Mesodermal cell (in vitro differentiated cells): ENCODE measurements around the gene BCAS1.

Experiments used
- H3K27ac ChIP-seq: 2 replicates; pipeline ENCODE4 v1.7.0; 2013; ENCODE audit warnings: mild to moderate bottlenecking, low read depth, low read length, moderate library complexity; ENCODE audit not compliant: severe bottlenecking
- H3K36me3 ChIP-seq: 2 replicates; pipeline ENCODE4 v1.7.1; 2013; ENCODE audit warnings: mild to moderate bottlenecking, low read length, moderate library complexity; ENCODE audit not compliant: control insufficient read depth, insufficient read depth
- H3K4me1 ChIP-seq: one replicate; pipeline ENCODE4 v1.7.1; 2013; ENCODE audit warnings: mild to moderate bottlenecking, low read length; ENCODE audit not compliant: insufficient read depth, control insufficient read depth, poor library complexity, severe bottlenecking
- H3K4me3 ChIP-seq: 2 replicates; pipeline ENCODE4 v1.7.0; 2013; ENCODE audit warnings: low read length, control low read depth, mild to moderate bottlenecking; ENCODE audit not compliant: insufficient read depth, poor library complexity, severe bottlenecking; ENCODE audit errors: extremely low read depth
- H3K9me3 ChIP-seq: 2 replicates; pipeline ENCODE4 v1.7.1; 2013; ENCODE audit warnings: mild to moderate bottlenecking, low read length, moderate library complexity; ENCODE audit not compliant: control insufficient read depth
- WGBS, 2 experiments: methylation state at CpG; one replicate each; pipeline ENCODE4 v1.1.5; 2013; ENCODE audit warnings: missing lambda C conversion rate in 2 of 2; ENCODE audit not compliant: insufficient coverage in 2 of 2; 5-methylcytosine and 5-hydroxymethylcytosine counted together

Gene BCAS1

DNA sequence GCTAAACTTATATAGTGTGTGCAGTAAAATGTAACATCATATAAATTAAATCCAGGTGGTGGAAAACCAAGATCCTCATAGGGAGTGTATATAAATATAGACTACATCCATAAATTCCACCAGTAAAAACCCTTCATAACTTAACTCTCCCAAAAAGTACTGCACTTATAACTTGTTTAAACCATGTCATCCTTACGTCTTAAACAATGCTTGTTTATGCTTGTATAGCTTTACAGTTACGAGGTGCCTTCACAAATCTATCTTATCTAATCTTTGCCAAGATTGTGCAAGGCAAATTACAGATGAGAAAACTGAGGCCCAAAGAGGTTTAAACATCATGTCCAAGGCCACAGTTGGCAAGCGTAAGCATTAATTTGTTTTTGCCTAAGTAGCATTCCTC, 71.3 kb downstream of the BCAS1 start:
- Histone ChIP-seq H3K4me3 (no peak overlapping the region), H3K36me3 (no peaks in the 10 kb centered on the region), H3K9me3 (peaks cover 11% of the 10 kb centered on the region), H3K4me1 (no peaks in the 10 kb centered on the region), H3K27ac (no peak overlapping the region)
- WGBS, 2 experiments, result 83 to 84% methylated on average over 2 to 3 of the region's 3 CpGs

DNA sequence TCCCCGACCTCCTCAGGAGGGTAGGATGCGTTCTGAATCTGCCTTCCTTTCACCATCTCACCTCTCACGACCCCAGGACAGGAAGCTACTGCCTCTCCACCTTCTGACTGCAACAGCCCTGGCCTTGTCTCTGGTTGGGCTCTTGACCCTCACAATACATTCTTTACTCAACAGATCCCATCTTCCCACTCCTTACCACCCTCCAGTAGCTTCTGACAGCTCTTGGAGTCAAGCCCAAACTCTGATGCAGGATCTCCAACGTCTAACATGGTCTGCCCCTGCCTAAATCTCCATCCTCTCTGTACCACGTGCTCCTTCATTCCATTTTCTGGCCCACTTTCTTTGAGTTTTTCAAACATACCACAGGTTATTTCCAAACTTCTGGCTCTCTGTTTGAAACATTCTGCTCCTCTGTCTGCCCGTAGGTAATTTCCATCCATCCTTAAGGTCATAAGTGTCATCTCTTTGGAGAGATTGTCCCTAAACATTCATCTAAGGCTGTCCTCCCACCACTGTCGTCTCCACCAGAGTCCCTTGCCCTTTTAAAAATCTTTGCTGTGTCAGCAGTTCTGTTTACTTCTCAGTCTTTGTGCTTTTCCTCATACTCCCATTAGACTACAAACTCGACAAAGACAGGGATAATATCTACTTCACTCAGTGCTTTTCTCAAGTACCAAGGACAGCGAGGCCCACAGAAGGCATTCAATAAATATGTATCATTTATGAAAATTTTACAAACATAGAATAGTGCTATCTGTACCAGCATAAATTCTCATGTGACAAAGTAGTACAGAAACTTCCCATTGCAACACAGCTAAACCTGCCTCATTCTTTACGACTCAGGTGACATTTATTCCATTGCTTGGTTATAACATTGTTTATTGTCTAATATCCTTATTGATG, 73.6 kb downstream of the BCAS1 start:
- Histone ChIP-seq H3K9me3 (peaks cover 6% of the 10 kb centered on the region), H3K36me3 (no peaks in the 10 kb centered on the region), H3K4me1 (no peaks in the 10 kb centered on the region), H3K27ac (no peak overlapping the region), H3K4me3 (no peak overlapping the region)
- 93 to 95% methylated on average over 5 to 6 of the region's 10 CpGs for WGBS, 2 experiments

DNA sequence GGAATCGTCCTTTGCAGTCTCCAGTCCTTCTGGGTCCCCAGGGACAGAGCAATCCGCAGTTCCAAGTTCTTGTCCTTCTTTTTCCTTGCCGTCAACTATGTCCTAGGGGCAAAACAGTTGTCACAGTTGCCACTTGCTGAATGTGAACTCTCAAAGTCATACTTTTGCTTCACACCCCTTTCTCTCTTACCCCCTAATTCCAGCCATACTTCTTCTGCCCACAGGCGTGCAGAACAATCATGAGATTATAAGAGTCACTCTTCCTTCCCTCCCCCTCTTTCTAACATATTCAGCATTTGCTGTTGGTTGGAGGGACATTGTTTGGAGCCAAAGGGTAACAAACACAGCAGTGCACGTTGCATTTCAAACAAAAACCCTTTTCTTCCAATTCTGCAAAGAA, 74.4 kb downstream of the BCAS1 start:
- no peak overlapping the region for H3K4me3 ChIP-seq
- no peak overlapping the region for H3K27ac ChIP-seq
- no peaks in the 10 kb centered on the region for H3K36me3 ChIP-seq
- no peaks in the 10 kb centered on the region for H3K9me3 ChIP-seq
- 84 to 91% methylated on average over 3 of the region's 5 CpGs for WGBS, 2 experiments
- H3K4me1 ChIP-seq, result no peaks in the 10 kb centered on the region

DNA sequence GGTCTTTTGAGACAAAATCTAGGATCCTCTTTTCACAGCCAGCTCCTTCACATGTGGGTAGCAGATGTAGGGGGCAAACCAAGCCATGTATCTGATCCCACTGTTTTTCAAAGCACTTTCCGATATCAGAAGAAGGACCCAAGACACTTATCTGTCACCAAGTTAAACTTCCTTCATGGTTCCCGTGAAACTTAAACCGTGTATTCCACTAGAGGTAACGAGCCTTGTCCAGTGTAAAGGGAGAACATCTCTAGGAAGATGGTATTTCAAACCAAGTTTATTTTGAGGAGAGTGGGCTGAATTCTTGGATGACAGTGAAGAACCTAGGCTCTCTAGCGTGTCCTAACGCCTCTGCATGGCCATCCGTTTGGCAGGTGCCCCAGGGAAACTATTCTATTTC, 76.3 kb downstream of the BCAS1 start:
- no peaks in the 10 kb centered on the region for H3K9me3 ChIP-seq
- no peak overlapping the region for H3K27ac ChIP-seq
- no peaks in the 10 kb centered on the region for H3K4me1 ChIP-seq
- no peak overlapping the region for H3K4me3 ChIP-seq
- WGBS, 2 experiments, result 93 to 100% methylated on average over 3 to 4 of the region's 7 CpGs
- H3K36me3 ChIP-seq, result no peaks in the 10 kb centered on the region

DNA sequence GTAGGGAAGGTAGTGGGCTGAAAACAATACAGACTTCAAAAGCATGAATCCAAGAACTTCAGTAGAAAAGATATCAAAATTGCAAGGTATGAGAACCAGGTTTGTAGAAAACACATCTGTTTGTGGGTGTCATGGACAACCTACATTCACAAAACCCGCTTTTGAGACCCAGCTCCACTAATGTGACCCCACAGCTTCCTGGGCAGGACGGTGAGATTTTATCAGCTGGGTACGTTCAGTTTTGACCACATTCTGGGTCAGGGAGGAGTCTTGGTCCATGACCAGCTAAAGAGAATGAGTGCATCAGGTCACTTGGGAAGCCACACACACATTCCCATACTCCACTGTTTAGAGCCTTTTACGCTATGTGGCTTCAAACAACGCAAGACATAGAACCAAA, 77.1 kb downstream of the BCAS1 start:
- no peaks in the 10 kb centered on the region for H3K4me1 ChIP-seq

DNA sequence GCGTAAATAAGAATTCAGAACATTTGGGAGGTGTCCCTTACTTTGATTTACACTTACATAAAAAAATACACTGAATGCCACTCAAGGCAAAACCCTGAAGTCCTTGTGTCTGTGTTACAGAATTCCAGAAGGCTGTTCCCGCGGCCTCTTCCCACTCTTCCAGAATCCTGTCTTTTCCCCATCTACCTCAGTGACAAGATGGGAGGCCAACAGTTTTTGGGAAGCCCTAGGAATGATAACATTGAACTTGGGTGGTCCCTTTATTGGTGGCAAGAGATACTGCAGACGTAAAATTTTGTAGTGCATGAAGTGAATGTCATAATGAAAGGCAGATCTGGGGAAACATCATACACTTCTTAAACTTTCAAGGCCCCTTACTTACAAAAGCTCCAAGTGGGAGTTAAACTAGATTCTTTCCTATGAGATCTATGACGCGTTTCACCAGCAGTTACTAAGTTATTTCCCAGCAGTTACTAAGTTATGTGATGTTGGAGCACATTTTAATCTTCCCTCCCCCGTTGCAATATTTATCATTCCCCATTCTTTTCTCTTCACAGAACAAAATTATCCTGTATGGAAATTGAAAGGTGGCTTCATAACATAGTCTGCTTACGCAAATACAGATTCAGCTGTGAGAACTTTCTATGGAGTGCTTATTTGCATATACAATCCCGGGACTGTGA, 79.5 kb downstream of the BCAS1 start:
- H3K27ac ChIP-seq, result no peak overlapping the region
- H3K4me3 ChIP-seq, result no peak overlapping the region
- 81 to 93% methylated on average over 3 to 4 of the region's 9 CpGs for WGBS, 2 experiments
- no peaks in the 10 kb centered on the region for H3K36me3 ChIP-seq
- H3K9me3 ChIP-seq, result no peaks in the 10 kb centered on the region
- no peaks in the 10 kb centered on the region for H3K4me1 ChIP-seq

More for the DNA sequence above, 77.1 kb downstream of the BCAS1 start:
- no peaks in the 10 kb centered on the region for H3K9me3 ChIP-seq
- no peak overlapping the region for H3K27ac ChIP-seq
- no peak overlapping the region for H3K4me3 ChIP-seq
- WGBS, 2 experiments, result 72 to 84% methylated on average over 2 to 3 of the region's 5 CpGs
- no peaks in the 10 kb centered on the region for H3K36me3 ChIP-seq

DNA sequence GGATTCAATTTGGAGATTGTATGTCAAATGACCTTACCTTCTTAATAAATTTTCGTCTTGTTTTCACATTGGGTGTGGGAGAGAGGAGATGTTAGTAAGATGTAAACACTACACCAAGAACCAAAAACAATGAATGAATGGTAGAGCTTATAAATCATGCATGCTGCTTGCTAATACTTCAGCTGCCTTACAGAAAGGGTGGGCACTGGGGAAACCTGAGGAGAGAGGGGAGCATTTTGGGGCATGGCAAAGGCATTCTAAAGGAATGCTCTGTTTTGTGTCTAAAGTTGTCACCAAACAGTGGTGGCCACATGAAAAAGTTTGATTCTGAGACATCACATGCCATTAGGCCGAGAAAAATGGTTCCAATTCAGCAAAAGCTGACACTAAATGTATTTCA, 80.4 kb downstream of the BCAS1 start:
- no peak overlapping the region for H3K27ac ChIP-seq
- no peaks in the 10 kb centered on the region for H3K36me3 ChIP-seq
- H3K4me3 ChIP-seq, result no peak overlapping the region
- H3K4me1 ChIP-seq, result no peaks in the 10 kb centered on the region
- H3K9me3 ChIP-seq, result no peaks in the 10 kb centered on the region
- WGBS, 2 experiments, result no CpG with 5 or more reads among the region's 2 CpGs

DNA sequence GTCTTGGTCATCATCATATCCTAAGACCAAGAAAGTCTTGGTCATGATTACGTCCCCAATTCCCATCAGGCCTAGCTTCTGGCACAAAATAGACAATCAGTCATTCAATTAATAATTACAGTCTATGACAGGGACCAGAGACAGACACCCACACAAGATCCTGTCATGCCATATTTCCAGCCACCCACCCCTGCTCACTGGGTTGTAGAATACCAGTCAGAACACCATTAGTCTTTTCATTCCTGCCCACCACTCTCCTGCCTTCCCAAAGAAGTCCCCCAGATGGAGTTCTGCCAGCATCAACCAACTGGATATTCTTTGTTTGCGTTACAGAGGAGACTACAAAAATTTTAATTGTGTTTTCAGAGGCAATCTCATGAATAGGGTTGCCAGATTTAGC, 81.0 kb downstream of the BCAS1 start:
- Histone ChIP-seq H3K27ac (no peak overlapping the region), H3K4me3 (no peak overlapping the region), H3K4me1 (no peaks in the 10 kb centered on the region), H3K36me3 (no peaks in the 10 kb centered on the region), H3K9me3 (no peaks in the 10 kb centered on the region)
- whole genome bisulfite sequencing, 2 experiments, result 86 to 100% methylated on average over 1 of the region's 2 CpGs

DNA sequence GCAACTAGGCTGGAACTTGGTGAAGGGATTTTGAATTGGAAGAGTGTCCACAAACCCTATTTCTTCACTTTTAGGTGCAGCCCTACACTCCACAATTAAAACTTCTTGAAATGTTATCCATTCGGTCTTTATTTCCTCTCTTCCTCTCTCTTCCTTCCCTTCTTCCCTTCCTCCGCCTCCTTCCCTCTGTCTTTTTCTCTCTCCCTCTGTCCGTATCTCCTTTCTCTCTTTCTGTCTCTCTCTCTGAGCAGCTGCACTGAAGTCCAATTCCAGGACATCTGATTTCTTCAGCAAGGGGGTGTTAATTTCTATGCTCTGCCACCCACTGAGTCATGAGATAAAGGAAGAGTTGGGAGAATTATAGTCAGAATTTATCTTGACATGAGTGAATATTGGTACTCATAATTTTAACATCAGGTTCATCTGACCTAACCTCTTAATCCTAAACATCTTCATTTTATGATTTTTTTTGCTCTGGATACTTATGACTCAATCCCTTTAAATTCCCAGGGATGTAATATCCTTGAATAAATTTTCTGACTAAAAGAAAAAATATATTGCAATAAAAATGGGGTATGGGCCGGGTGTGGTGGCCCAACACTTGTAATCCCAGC, 84.2 kb downstream of the BCAS1 start:
- Histone ChIP-seq H3K9me3 (peaks cover 3% of the 10 kb centered on the region), H3K4me1 (no peaks in the 10 kb centered on the region), H3K27ac (no peak overlapping the region), H3K36me3 (no peaks in the 10 kb centered on the region), H3K4me3 (no peak overlapping the region)
- WGBS, 2 experiments, result 88 to 100% methylated on average over 3 of the region's 4 CpGs

DNA sequence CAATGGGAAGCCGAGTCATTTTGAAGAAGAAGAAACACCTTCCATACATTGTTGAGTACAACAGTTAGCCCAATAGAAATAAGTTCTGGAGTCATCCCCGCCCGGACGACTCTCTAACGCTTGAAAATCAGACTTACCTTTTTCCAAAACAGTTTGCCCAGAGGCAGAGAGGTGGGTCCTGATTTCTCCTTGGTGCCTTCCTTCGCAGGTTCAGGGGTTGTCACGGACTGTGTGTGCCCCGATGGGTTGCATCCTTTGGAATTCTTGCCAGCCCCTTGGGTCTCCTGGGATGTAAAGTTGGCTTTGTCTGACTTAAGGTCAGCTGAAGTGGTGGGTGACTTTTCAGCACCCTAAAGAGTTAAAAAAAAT, 85.3 kb downstream of the BCAS1 start:
- WGBS, 2 experiments, result 80 to 89% methylated on average over 5 to 8 of the region's 8 CpGs
- no peak overlapping the region for H3K27ac ChIP-seq
- H3K9me3 ChIP-seq, result peaks cover 5% of the 10 kb centered on the region
- H3K4me1 ChIP-seq, result no peaks in the 10 kb centered on the region
- H3K36me3 ChIP-seq, result no peaks in the 10 kb centered on the region
- H3K4me3 ChIP-seq, result no peak overlapping the region
